CD4-positive, alpha-beta T cell treated with Interleukin-4 for 1 hour (primary cell): ENCODE data around the gene GTF2A2.
"Not testable (repeated sequence)": the region's sequence is repeated elsewhere in the genome, so short reads cannot be mapped to it uniquely, and the experiment has no call there.

Experiments used
- DNase-seq, 2 donors: peaks; one replicate each; pipeline ENCODE4 v3.0.0-alpha.2; 2020 to 2022

The GTF2A2 gene

DNA sequence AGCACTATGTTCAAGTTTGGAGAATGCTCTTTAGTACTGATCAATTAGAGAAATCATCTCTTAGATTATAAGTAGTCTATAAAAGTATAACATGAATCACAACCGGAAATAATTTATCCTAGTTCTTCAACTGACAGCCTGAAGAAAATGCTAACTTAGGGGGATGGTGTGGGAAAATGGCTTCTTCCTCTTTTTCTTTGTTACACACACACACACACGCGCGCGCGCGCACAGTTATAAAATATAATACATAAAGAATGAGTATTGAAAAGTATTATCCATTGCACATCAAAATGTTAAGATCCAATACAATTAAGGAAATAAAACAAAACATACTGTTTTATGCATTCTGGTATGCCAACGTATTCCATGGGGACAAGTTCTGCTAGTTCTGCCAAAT is 11.2 kb upstream of the GTF2A2 start:
- no peak for DNase-seq

DNA sequence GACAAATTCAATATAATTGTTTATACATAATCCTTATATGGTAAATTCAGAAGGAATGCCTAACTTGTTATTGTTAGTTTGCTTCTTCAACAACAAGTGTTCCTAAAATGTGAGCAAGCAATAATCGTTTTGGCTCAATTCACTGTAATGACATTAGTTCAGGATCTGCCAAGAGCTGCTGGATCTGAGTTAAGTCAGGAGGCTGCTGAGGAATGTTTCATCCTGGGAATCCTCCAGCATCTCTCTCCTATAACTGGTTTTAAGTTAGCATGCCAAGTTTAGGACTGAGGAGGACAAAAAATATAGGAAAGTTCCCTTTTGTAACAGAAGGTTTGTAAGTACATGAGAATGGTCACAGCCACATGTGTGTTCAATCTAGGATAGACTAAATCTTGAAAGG is 4.9 kb upstream of the GTF2A2 start:
- DNase-seq: no peak

DNA sequence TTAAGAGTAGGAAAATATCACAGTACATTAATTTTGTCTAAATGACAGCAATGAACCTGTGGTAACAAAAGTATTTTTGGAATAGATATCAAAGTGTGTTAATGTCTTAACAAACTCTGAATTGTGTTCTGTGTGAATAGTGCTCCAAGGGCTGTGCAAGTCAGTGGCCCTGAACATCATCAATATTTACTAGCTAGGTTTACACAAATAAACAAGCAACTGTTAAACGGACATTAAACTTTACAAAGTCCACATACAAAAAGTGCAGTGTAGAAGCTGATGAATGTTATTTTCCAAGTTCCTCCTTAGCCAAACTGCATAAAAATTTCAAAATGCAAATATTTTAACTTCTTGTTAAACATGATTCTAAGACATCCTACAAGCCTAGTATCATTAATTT is 2.1 kb upstream of the GTF2A2 start:
- DNase-seq: no peak

DNA sequence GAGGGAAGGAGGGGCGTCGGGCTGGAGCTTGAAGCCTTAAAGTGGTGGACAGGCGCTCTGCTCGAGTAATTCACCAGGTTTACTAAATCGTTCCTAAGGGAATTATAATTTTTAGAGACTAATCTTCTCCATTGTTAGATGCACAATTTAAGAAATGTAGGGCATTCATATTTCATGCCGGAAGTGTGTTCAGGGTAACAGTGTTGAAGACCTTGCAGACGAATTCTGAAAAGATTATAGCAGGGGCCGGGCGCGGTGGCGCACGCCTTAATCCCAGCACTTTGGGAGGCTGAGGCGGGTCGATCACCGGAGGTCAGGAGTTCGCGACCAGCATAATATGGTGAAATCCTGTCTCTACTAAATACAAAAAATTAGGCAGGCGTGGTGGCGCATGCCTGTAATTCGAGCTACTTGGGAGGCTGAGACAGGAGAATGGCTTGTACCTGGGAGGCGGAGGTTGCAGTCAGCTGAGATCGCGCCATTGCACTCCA is 365 bp upstream of the GTF2A2 start:
- no peak for DNase-seq

DNA sequence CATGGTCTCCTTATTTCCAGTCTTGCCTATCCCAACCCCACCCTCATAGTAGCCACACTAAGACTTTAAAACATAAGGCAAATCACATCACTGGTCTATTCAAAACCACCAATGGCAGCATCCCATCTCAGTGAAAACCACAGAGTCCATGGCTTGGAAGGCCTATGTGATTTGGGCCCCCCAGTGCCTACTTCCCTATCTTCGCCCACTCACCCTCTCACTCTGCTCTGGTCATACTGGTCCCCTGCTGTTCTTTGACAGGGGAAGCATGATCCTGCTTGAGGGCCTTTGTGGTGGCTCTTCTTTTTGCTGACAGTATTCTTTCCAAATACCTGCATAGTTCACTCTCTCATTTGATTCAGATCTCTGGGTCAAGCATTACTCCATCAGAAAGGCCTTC is 3.3 kb downstream of the GTF2A2 start:
- DNase-seq: no peak

DNA sequence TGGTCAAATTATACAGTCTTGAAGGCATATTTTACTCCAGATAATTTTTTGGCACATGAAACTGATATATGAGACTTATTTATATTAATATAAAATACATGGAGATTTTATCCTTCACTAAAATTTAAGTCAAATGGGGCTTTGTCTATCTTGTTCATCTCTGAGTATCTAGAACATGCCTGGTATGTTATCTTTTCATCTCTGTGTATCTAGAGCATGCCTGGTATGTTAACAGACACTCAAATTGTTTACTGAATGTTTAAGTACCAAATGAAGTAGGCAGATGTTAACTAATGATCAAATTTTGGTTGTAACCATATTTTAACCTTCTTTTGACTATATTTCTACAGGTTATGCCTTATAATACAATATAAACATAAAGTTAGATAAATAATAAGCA is 7.7 kb downstream of the GTF2A2 start:
- no peak for DNase-seq

DNA sequence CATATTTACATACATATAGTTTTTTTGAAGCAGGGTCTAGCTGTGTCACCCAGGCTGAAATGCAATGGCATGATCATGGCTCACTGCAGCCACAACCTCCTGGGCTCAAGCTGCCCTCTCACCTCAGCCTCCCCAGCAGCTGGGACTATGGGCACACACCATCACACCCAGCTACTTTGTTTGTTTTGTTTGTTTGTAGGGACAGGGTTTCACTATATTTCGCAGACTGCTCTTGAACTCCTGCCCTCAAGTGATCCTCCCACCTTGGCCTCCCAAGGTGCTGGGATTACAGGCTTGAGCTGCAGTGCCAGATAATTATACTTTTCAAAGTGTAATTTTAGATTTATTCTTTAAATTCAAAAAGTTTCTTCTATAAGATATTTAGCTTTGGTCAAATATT is 10.2 kb downstream of the GTF2A2 start:
- DNase-seq: no peak

DNA sequence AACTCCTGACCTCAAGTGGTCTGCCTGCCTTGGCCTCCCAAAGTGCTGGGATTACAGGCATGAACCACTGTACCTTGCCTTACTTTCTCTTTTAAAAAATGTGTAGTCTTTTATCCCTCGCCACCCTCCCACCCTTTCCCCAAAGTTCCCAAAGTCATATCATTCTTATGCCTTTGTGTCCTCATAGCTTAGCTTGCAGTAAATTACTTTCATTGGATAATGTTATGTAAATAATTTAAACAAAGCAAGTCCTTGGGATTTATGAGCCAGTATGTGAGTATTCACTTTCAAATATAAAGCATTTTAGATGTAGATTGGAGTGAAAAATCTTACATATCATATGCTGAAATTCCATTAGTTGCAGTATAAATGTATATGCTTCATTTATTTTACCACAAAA is 11.0 kb downstream of the GTF2A2 start:
- no peak for DNase-seq

DNA sequence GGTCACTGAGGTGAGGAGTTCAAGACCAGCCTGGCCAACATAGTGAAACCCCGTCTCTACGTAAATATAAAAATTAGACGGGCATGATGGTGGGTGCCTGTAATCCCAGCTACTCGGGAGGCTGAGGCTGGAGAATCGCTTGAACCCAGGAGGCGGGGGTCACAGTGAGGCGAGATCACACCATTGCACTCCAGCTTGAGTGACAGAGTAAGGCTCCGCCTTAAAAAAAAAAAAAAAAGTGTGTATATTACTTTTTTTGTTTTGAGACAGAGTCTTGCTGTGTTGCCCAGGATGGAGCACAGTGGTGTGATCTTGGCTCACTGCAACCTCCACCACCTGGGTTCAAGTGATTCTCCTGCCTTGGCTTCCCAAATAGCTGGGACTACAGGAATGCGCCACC is 11.5 kb downstream of the GTF2A2 start:
- DNase-seq: not testable (repeated sequence)

DNA sequence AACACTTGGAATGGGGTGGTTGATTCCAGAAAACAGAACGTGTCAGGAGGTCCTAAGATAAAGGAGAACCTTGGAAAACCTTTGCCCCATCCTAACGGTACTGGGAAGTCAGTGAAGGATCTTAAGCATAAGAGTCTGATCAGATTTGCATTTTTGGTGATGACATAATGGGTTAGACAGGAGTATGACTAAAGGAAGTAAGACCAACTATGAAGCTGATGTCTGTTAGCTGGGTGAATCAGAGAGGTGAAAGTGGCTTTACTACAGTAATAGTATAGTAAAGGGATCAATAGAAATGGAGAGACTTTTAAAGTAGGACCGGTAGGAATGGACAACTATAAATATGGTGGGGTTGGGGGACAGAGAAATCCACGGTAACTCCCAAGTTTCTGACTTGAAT is 12.6 kb downstream of the GTF2A2 start:
- no peak for DNase-seq

DNA sequence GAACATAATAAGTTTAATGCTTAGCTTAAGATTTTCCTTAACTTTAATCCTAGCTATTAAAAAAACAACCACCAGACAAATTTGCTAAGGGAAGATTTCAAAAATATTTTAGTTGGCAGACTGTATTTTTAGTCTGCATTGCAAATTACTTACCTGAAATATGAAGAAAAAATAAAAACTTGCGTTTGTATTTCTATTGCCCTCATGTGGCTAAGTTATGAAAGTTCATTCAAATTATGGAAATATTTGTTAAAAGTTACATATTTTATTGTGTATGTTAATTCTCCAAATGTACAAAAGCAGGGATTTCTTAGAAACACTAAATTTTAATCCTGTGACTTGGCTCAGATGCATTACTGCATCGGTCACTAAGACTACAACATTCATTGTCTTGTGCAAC is 15.0 kb downstream of the GTF2A2 start:
- DNase-seq: no peak

DNA sequence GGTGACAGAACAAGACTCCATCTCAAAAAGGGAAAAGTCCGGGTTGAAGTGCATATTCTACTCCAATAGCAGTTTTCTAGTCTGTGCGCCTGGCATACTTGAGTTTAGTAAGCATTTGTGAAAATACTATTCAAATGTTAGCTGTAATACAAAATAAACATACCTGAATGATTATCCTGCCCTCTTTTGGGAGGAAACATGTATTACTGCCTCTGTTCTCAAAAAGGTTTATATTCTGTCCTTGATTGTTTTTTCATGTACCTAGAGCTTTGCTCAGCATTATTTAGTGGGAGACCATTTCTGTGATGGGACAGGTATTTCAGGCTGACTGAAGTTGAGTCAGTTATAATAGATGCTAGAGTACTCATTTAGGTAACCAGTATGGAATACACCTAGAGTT is 19.8 kb downstream of the GTF2A2 start:
- DNase-seq: not testable (repeated sequence)

DNA sequence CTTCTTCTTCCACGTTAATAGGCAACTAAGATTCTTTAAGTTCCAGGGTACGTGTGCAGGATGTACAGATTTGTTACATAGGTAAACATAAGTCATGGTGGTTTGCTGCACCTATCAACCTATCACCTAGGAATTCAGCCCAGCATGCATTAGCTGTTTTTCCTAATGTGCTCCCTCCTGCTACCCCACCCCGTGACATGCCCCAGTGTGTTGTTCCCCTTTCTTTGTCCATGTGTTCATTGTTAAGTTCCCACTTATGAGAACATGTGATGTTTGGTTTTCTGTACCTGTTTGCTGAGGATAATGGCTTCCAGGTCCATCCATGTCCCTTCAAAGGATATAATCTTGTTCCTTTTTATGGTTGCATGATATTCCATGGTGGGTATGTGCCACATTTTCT is 21.1 kb downstream of the GTF2A2 start:
- no peak for DNase-seq

DNA sequence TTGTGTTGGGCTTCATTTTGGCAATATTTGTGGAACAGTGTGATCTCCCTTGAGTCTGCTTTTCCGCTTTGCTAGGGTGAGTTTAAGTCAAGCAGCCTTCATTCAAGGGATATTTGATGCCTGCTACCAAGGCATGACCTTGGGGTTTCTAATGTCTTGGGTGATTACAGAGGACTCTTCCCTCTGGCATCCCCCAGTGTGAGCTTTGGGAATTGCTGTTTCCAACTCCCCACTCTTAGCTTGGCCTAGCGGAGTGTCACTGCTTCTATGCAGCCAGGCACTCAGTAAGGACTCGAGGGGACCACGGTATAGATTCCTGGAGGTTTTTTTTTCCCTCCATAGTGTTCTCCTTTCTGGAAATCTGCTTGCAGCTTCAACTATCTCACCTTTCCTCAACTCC is 24.6 kb downstream of the GTF2A2 start:
- no peak for DNase-seq

DNA sequence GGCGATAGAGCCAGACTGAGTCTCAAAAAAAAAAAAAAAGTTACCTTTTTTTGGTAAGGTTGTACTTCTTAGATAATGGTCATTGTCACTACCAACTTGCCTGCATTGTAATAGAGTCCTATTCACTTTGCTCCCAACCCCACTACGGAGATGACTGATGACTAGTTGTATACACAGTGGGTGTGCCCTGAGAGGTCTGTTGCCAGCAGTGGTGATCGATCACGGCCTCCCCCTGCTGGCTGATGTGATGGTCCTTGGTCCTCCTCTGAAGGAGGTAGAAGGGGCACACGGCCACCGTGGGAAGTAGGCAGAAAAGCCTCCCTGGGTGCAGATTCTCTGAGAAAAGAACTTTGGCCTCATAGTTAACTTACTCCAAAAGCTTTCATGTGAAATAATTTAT is 35.0 kb downstream of the GTF2A2 start:
- DNase-seq: peak in 1 of 2 donors; percentile 31

DNA sequence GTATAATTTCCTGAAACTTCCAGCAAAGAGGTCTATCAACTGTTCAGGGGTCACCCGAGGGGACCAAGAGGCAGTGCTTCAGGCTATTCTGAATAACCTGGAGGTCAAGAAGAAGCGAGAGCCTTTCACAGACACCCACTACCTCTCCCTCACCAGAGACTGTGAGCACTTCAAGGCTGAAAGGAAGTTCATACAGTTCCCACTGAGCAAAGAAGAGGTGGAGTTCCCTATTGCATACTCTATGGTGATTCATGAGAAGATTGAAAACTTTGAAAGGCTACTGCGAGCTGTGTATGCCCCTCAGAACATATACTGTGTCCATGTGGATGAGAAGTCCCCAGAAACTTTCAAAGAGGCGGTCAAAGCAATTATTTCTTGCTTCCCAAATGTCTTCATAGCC is 38.9 kb downstream of the GTF2A2 start:
- no peak for DNase-seq

DNA sequence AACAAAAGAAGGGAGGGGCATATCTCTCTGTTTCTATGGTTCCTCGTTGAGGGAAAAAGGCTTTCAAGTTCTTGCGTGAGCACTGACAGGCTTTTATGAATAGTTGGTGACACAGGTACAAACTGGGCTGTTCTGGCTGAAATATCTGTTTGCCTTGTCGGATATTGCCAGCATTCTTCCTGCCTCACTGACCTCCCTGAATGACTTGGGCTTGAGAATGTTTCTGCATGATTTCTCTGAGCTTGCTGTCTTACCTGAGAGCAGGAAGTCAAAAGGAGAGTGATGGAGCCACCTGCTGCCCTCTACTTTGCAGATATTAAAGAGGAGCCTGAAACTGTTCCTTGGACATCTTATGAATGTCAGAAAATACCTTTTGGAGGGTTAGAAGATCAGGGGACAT is 40.9 kb downstream of the GTF2A2 start:
- no peak for DNase-seq

DNA sequence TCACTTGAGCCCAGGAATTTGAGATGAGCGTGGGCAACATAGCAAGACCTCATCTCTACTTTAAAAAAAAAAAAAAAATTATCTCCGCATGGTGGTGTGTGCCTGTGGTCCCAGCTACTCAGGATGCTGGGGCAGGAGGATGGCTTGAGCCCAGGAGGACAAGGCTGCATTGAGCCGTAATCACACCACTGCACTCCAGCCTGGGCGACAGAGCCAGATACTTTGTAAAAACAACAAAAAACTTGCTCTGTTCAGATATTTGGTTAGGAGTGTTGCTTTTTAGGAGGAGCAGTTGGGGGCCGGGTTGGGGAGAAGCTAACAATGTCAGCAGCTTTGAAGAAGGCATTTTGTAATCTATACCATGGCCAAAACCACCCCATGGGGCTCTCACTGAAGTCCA is 41.7 kb downstream of the GTF2A2 start:
- no peak for DNase-seq

DNA sequence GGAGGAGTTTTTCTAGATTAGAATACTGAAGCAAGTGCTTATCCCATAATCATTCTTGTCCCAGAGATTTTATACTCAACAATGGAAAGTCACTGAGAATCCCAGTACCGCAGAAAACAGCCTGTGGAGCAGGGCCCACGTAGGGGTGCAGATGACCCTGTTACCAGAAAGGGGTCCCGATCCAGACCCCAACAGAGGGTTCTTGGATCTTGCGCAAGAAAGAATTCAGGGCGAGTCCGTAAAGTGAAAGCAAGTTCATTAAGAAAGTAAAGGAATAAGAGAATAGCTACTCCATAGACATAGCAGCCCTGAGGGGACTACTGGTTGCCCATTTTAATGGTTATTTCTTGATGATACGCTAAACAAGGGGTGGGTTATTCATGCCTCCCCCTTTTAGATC is 43.2 kb downstream of the GTF2A2 start:
- no peak for DNase-seq

DNA sequence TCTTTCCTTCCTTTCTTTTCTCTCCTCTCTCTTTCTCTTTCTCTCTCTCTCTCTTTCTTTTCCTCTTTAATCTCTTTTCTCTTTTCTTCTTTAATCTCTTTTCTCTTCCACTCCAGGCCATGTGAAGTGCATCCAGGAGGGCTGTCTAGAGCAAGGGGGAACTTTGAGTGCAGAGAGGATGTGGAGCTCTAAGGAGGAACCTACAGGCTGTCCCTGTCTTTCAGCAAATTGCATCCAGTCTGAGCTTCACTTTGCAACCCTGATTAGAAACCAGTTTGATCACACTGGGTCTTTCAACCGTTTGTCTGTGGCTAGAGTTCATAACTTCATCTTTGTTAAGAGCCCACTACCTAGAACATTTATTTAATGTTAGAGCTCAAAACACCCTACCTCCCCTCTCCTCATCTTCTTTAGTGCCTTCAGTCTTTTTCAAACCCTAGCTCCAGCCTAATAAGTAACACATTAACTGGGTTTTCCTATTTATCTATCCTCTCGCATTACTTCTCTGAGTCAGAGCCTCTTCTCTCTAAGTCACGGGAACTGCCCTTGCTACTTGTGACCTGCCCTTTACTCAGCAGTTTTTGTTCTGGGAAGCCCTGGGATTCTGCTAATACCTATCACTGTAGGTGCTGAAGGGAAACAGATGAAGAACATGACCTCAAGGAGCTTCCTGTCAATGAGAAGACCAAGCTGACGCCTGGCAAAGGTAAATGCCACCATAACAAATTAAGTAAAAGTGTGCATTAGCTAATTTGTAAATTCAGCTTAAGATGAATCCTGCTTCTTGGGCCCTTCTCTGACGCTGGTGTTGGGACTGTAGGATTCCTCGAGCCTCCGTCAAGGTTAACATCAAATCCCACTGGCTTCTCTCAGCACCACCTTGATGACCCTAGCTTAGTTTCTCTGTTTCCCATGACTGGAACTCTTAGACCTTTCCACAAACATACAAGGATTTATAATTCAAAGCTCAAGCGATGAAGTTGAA is 45.7 kb downstream of the GTF2A2 start, which contains the start of gene GCNT3:
Gene GCNT3 (plus strand): TSS at position 508 of the 985 bp plus-strand sequence. CDS start 6,456 bp downstream, outside the sequence.
- DNase-seq: no peak

DNA sequence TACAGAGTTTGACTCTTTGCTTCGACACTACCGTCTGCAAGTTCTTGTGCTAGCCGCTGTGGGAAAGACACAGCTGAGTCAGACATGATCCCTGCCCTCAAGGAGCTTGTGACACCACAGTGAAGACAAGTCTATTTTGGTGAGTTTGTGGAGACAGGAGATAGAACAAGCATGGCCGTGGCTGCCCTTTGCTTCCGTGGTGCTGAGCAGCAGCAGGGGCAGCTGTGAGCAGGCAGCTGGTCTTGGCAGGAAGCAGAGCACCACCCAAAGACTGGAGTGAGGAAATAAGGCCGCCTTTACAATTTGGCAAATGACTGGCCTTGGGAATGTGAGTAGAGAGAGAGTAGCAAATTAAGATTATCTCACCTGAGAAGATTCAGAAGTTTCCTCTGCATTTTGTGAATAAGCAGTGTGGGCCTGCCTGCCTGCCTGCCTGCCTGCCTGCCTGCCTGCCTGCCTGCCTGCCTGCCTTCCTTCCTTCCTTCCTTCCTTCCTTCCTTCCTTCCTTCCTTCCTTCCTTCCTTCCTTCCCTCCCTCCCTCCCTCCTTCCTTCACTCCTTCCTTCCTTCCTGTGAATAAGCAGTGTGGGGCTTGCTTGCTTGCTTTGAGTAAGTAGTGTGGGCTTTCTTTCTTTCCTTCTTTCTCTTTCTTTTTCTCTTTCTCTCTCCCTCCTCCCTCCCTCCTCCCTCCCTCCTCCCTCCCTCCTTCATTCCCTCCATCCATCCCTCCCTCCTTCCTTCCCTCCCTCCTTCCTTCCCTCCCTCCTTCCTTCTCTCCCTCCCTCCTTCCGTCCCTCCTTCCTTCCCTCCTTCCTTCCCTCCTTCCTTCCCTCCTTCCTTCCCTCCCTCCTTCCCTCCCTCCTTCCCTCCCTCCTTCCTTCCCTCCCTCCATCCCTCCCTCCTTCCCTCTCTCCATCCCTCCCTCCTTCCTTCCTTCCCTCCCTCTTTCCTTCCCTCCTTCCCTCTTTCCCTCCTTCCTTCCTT is 47.3 kb downstream of the GTF2A2 start:
- no peak for DNase-seq

DNA sequence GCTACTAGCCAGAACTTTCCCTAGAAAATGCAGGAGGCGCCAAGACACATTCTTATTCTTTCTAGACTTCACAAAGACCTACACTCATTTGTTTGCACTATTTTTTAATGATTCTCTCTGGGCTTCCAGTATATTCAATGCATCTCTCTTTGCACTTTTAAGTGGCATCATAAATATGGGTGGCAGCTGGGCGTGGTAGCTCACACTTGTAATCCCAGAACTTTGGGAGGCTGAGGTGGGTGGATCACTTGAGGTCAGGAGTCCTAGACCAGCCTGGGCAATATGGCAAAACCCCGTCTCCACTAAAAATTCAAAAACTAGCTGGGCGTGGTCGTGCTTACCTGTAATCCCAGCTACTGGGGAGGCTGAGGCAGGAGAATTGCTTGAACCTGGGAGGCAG is 51.3 kb downstream of the GTF2A2 start:
- DNase-seq: no peak

DNA sequence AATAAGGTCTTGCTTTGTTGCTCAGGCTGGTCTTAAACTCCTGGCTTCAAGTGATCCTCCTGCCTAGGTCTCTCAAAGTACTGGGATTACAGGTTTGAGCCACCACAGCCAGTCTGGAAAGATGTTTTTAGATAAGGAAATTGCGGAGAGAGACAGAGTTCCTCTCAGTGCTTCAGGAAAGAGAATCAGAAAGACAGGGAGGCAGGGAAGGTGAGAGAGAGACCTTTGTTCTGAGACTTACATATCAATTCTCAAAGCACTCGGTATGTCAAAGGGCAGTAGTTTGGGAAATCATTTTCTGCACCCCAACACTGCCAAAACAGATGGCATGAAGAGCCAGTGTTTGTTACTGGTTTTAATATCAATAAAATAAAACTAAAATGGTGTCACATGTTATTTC is 58.9 kb downstream of the GTF2A2 start:
- no peak for DNase-seq
